ENCODE data around the gene ERC2.

Gene ERC2

DNA sequence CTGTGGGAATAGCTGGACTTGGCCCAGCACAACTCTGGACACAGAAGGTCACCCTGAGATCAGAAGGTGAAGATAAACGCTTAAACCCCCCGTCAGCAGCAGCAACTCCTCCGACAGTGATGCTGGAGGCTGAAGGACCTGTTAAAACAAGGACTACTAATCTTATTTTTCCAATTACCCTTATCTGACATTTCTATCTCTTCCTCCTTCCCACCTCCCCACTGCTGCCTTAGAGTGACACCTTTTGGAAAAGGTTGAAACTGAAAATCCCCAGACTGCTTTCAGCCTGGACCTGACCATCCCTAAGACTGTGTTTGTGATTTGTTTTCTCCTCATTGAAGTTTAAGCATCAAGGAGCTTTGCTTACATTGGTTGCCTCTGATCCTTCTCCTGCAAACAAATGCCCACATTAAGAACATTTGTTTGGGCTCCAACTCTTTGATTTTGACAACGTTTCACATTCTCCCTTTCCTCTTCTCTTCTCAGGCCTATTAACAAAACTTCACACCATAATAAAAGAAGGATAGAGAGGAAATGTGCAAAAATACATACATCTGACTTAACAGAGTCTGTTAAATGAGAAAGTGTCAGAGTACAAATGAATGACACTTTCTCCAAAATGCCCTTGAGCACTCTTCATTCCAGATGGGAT is 570.6 kb downstream of the ERC2 start:
- TF ChIP-seq CTCF (IDR thresholded peaks at IDR 0.05; ENCODE audit: unreplicated experiment in 3 of 3) = peak; percentile 55 to 66 (median 66)

DNA sequence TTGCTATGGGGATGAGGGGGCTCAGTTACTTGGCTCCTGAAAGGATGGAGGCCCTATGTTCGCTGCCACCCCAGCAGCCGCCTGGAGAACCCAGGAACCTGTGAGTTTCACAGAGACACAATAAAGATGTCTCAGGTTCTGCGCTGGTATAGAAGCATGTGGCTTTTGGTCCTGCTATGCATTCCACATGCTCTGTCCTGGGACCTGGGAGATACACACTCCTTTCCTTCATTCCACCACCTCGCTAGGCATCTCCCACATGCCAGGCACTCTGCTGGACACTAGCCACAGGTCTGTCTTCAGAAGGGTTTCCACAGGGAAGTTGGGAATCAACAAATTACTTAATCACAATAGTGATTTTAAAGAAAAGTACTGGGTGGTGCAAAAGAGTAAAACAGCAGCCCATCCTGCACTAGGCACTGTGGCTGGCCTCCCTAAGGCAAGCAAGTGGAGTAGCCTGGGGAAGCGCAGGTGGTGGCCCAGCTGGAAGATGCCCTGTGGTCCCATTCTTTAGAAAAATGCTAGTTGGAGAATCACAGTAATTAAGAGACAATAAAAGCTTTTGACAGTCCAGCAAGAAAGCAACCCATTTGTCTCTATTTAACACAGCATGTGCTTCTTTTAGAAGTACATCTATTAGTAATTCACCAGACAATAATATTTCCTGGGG is 572.2 kb downstream of the ERC2 start:
- H3K9me3 Mint-ChIP-seq = no peaks in the 10 kb centered on the region
- no peak for TF ChIP-seq CTCF (IDR thresholded peaks at IDR 0.05; ENCODE audit: unreplicated experiment in 3 of 3)
- H3K36me3 Mint-ChIP-seq (ENCODE audit: low read depth) = no peaks in the 10 kb centered on the region
- no peaks in the 10 kb centered on the region for H3K27me3 Mint-ChIP-seq (ENCODE audit: low read depth)
- peaks cover 14% of the 10 kb centered on the region for H3K4me1 Mint-ChIP-seq
- H3K4me3 Mint-ChIP-seq = no peak overlapping the region
- H3K27ac Mint-ChIP-seq = peak overlapping the region in 1 of 3 experiments; percentile 28

More for the DNA sequence above, 570.6 kb downstream of the ERC2 start:
- Mint-ChIP-seq H3K36me3 (ENCODE audit: low read depth) (no peaks in the 10 kb centered on the region), H3K9me3 (no peaks in the 10 kb centered on the region), H3K4me1 (peaks cover 30% of the 10 kb centered on the region), H3K27ac (peak overlapping the region; percentile 2 to 61 (median 15)), H3K4me3 (no peak overlapping the region), H3K27me3 (ENCODE audit: low read depth) (no peaks in the 10 kb centered on the region)

DNA sequence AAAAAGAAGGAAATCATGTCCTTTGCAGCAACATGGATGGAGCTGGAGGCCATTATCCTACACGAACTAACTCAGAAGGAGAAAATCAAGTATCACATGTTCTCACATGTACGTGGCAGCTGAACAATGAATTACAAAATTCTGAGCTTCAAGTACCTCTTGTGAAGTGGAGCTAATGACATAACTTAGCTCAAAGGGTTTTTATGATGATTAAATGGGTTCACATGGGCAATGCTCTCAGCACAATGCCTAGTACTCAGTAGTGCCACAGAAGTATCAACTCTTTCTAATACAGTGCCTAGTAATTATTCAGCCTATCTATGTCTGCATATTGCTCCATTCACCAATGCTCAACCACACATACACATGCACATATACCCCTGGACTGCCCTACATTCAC is 573.7 kb downstream of the ERC2 start:
- Mint-ChIP-seq H3K36me3 (ENCODE audit: low read depth) (no peaks in the 10 kb centered on the region), H3K9me3 (no peaks in the 10 kb centered on the region), H3K4me1 (peaks cover 14% of the 10 kb centered on the region), H3K4me3 (no peak overlapping the region), H3K27me3 (ENCODE audit: low read depth) (peaks cover 5% of the 10 kb centered on the region), H3K27ac (no peak overlapping the region)
- no peak for TF ChIP-seq CTCF (IDR thresholded peaks at IDR 0.05; ENCODE audit: unreplicated experiment in 3 of 3)

DNA sequence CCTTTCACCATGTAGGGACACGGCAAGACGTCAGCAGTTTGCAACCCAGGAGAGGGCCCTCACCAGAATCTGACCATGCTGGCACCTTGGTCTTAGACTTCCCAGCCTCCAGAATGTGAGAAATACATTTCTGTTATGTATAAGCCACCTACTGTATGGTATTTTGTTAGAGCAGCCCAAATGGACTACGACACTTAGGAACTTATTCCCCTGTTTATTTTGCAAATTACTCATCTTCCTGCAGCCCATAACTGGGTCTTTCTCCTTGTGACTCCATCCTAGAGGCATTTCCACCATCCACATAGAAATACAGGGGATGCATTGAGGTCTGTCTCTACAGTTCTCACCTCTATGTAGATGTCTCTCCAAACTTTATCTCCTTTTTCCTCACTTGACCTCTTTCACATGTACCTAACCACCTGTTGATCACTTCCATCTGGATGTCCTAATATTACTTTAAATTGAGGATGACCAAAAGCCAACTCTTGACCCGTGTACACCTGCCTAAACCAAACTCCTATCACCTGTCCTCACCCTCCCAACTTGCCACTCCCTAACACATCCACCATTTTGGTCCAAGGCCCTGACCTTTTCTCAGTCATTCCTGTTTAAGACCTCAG is 575.1 kb downstream of the ERC2 start:
- Mint-ChIP-seq H3K4me1 (peaks cover 14% of the 10 kb centered on the region), H3K4me3 (no peak overlapping the region), H3K9me3 (no peaks in the 10 kb centered on the region), H3K36me3 (ENCODE audit: low read depth) (no peaks in the 10 kb centered on the region), H3K27me3 (ENCODE audit: low read depth) (peaks cover 5% of the 10 kb centered on the region), H3K27ac (no peak overlapping the region)
- no peak for TF ChIP-seq CTCF (IDR thresholded peaks at IDR 0.05; ENCODE audit: unreplicated experiment in 3 of 3)

- H3K27ac Mint-ChIP-seq = no peak overlapping the region
- TF ChIP-seq CTCF (IDR thresholded peaks at IDR 0.05; ENCODE audit: unreplicated experiment in 3 of 3) = no peak
- no peaks in the 10 kb centered on the region for H3K9me3 Mint-ChIP-seq
- H3K36me3 Mint-ChIP-seq (ENCODE audit: low read depth) = no peaks in the 10 kb centered on the region
- no peak overlapping the region for H3K4me3 Mint-ChIP-seq
- H3K4me1 Mint-ChIP-seq = peaks cover 3% of the 10 kb centered on the region
- H3K27me3 Mint-ChIP-seq (ENCODE audit: low read depth) = peaks cover 5% of the 10 kb centered on the region
Observed at GRCh38 chr3:55891106-55891505, 577.2 kb downstream of the ERC2 start.
